ELR (cell line): ENCODE results near the gene RNF19B.
"Not testable (repeated sequence)": the region's sequence is repeated elsewhere in the genome, so short reads cannot be mapped to it uniquely, and the experiment has no call there.

Source experiments
- DNase-seq: peaks from one replicate; pipeline ENCODE4 v3.0.0-alpha.2; 2015; ENCODE audit warnings: low read depth

Gene RNF19B

DNA sequence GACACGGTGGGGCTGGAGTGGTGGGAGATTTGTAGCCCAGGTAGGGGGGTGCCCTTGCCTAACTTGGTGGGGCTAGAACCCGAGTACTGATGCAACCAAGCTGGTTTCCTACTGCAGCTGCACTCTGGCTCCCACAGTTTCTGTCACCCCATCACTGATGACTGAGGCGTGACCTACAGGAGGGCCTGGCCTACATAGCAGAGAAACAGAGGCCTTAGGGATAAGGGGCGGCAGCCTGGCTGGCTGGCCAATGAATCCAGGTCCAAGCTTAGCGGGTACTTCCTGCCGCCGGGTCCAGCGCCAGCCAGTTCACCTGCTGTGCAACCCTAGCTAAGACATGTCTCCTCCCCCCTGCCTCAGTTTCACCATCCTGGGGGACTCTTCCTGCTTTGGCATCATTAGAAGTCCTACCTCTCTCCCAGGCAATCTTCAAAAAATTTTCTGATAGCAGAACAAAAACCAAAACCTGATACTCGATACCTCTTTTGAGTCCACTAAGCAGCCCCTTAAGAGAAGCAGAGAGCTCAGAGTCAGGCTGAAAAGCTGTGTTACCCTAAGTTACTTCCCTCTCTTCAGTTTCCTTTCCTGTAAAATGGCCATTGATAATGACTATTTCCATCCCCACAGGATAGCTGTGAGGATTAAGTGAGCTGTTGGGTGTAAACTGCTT is 27.3 kb upstream of the RNF19B start:
- DNase-seq = no peak

DNA sequence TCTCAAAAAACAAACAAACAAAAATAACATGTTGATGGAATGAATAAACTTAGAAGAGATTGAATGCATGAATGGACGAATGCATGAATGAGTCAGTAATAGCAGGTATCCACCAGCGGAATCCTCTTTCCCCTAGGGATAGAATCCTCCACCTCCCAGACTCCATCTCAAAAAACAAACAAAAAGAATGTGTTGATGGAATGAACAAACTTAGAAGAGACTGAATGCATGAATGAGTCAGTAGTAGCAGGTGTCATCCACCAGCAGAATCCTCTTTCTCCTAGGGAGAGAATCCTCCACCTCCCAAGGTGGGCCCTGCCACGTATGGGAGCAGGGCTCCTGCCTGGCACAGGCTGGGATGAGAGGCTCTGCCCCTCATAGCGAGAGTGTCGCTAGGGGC is 26.8 kb upstream of the RNF19B start:
- DNase-seq = no peak

DNA sequence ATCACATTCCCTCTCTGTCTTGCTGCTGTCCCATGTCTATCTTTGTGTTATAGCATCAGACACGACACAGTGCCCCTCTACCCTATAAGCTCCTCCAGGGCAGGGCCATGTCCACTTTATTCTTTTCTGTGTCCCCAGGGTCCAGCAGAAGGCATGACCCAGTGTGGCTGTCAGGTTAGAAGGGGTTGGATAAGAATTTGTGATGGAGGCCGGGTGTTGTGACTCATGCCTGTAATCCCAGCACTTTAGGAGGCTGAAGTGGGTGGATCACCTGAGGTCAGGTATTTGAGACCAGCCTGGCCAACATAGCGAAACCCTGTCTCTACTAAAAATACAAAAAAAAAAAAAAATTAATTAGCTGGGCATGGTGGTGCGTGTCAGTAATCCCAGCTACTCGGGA is 26.3 kb upstream of the RNF19B start:
- DNase-seq = no peak

DNA sequence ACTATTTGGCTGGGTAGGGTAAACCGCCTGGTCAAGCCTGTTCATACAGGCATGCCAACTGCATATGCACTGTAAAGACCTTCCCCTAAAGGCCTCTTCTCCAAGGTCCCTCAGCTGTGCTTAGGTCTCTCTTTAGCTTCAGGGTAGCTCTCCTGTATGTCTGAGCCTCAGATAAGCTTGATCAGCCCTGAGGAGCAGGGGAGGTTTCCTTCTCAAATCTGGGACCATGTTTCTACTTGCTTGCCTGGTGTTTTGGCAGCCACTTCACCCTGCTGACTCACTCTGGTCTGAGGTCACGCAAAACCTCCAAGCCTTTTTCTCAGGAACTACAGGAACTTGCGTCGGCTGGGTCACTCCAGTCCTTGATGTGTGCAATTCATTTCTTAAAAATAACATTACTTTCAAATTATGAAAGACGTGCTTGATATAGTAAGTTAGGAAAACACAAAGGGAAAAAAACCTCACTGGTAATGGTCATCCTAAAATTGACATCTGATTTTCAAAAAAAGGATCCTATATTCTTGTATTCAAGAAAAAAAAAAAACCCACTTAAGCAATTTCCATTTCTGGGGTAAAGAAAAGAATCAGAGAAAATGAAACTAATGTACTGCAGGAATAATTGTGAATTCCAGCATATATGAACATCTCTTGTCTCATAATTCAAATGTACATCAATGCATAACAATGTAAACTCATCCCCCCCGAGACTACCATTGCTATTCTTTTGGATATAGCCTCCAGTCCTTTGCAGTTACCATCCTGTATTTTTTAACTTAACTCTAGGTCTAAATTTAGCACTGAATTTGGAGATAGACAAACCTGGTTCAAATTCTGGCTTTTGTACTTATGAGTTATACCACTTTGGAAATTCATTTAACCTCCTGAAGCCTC is 24.8 kb upstream of the RNF19B start:
- peak; percentile 94 for DNase-seq

DNA sequence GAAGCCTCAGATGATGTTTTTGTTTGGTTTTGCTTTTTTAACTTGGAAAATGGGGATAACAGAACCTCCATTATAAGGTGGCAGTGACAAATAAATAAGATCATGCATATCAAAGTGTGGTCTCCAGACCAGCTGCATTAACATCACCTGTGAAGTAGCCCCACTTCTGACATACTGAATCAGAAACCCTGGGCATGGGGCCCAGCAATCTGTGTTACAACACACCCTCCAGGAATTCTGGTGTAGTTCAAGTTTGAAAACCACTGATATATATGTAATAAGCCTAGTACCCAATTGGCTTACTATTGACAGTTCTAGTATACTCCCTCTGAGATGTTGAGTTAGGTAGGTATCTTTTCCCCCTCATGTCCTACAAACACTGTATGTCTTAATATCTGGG is 24.1 kb upstream of the RNF19B start:
- DNase-seq = peak; percentile 77

DNA sequence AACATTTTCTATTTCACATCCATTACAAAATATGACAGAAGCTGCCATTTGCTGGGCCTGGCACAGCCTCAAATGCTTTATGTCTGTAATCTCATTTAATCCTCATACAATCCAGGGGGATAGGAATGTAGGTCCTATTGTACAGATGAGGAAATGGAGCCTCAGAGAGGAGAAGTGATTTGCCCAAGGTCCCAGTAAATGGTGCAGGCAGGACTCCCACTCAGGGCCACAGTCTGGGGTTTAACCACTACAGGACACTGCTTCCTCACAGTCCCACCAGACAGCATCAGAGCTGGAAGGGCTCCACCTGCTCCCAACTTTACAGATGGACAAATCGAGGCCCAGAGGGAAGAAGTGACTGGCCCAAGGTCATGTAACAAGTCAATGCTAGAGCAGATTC is 20.6 kb upstream of the RNF19B start:
- no peak for DNase-seq

DNA sequence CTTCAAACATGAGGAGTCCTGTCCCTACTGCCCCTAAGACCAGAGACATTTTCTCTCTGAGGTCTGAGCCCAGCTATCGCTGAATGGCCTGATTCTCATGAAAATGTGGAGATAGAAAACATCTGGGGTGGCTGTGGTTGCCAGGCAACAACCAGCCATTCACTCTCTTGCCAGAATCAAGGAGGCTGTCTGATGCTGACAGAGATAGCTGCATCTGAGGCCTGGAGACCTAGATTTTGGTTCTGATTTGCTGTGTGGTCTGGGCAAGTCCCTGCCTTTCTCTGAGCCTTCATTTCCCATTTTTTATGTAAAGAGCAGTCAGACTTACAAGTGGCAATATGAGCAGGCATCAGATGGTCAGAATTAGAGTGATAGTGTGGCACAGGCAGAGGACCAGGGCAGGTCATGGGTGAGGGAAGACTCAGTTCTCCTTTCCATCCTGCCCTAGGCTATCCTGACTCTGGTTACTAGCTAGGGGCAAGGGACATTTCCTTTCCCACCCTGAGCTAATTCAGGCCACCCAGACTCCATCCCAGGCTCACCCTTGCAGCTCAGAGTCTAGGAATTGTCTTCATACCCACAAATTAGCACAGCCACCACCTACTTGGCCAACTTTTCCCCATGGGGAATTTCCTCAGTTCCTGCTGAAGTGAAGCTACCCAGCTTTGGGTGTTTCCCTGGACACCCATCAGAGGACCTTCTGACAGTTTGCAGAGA is 20.0 kb upstream of the RNF19B start:
- no peak for DNase-seq

DNA sequence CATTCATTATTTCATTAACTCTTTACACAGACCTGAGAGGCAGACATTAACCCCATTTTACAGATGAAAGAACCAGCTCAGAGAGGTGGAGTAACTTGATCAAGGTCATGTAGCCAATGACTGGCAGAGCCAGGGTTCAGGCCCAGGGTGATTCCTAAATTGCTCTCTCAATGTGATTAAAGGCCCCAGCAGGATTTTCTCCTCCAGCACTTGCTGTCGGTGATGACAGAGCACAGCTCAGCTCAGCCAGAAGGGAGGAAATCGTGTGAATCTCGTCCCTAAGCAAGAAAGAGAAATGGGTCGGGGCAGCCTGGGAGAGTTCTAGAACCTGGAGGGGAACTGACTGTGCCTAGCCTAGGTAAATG is 19.5 kb upstream of the RNF19B start:
- DNase-seq = no peak

DNA sequence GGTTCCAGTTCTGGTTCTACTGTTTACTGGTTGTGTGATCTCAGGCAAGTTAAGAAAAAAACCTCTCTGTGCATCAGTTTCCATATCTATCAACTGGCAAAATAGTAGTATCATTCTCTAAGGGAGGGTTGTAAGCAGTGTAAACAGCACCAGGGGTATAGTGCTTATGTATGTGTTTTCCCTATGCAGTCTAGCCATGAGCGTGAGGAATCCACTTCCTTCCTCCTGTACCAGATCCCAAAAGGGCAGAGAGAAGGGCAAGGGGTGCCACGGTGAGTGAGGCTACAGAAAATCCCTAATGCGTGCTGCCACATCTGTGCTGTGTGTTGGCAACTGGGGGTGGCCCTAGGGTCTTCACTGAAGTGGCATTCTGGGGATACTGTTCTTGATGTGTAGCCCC is 18.4 kb upstream of the RNF19B start:
- DNase-seq = no peak

DNA sequence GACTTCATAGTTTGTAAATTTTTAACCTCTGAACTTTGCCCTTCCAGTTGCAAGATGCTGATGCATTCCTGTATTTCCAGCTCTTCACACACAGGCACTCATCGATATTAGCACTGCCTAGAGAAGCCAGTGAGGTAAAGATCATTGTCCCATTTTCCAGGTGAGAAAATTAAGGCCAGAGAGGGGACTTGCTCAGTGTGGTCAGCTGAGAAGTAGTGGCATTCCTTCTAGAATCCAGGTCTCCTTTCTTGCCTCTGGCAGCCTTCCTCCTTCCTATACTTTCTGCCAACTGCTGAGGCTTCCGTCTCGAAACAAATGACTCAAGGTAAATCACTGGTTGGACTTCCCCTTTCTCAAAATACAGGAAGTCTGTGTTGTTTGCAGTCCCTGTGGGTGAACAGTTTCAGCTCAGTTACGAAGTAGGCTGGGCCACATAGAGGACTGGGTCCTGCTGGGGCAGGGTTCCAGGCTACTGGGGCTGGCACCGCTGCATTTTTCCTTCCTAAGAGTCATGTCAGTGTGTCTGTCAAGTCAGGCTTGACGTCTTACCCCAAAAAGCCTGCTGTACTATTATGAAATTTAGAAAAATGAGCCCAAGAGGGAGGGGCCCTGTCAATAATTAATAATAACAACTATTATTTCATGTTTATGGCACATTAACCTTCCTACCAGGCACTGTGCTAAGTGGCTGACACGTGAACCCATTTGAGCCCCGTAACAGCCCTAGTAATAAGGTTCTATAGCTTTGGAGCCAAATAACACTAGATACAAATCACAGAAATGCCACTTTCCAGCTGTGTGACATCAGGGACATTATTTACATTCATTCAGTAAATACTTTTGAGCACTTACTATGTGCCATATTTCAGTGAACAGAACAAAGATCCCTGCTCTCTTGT is 16.6 kb upstream of the RNF19B start:
- DNase-seq = peak; percentile 95

DNA sequence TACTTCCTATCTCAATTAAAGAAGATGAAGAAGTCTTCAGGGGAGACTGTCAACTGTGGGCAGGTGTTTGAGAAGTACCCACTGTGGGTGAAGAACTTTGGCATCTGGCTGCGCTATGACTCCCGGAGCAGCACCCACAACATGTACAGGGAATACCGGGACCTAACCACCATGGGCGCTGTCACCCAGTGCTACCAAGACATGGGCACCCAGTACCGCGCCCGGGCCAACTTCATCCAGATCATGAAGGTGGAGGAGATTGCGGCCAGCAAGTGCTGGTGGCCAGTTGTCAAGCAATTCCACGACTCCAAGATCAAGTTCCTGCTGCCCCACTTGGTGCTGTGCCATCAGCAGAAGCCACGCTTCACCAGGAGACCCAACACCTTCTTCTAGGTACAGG is 15.5 kb upstream of the RNF19B start:
- no peak for DNase-seq

DNA sequence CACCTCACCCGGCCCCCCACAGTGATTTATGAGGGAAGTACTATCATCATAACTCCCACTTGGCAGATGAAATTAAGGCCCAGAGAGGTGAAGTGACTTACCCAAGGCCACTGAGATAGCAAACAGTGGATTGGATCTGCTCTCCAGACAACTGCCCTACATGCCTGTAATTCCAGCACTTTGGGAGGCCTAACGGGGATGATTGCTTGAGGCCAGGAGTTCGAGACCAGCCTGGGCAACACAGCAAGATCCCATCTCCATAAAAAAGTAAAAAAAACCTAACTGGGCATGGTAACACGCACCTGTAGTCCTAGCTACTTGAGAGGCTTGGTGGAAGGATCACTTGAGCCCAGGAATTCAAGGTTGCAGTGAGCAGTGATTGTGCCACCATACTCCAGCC is 14.2 kb upstream of the RNF19B start:
- no peak for DNase-seq

DNA sequence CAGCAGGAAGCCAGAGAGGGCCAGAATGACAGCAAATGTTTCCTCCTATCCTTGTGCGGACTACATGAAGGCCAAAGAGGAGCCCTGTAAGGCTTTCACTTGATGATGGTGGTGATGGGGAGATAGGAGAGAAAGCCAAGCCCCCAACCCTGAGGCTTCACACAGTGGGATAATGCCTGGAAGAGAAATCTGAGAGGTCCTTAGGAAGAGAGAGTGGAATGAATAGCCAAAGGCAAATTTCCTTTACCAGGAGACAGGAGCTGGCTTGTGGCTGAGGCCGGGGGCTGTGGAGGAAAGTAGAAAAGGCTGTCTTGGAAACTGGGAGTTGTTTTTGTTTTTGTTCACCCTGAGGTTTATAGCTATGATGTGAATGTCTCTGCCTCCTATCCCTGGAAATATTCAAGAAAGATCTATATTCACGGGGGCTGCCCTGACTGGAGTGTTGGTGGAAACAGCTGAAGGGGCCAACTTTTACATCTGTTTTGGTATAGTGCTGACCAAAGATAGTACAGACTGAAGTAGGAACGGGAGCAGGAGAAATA is 13.0 kb upstream of the RNF19B start:
- no peak for DNase-seq

DNA sequence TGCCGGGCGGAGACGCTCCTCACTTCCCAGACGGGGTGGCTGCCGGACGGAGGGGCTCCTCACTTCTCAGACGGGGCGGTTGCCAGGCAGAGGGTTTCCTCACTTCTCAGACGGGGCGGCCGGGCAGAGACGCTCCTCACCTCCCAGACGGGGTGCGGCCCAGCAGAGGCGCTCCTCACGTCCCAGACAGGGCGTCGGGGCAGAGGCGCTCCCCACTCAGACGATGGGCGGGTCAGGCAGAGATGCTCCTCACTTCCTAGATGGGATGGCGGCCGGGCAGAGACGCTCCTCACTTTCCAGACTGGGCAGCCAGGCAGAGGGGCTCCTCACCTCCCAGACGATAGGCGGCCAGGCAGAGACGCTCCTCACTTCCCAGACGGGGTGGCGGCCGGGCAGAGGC is 10.4 kb upstream of the RNF19B start:
- DNase-seq = not testable (repeated sequence)

DNA sequence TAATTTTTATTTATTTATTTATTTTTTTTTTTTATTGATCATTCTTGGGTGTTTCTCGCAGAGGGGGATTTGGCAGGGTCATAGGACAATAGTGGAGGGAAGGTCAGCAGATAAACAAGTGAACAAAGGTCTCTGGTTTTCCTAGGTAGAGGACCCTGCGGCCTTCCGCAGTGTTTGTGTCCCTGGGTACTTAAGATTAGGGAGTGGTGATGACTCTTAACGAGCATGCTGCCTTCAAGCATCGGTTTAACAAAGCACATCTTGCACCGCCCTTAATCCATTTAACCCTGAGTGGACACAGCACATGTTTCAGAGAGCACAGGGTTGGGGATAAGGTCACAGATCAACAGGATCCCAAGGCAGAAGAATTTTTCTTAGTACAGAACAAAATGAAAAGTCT is 8.8 kb upstream of the RNF19B start:
- DNase-seq = not testable (repeated sequence)

DNA sequence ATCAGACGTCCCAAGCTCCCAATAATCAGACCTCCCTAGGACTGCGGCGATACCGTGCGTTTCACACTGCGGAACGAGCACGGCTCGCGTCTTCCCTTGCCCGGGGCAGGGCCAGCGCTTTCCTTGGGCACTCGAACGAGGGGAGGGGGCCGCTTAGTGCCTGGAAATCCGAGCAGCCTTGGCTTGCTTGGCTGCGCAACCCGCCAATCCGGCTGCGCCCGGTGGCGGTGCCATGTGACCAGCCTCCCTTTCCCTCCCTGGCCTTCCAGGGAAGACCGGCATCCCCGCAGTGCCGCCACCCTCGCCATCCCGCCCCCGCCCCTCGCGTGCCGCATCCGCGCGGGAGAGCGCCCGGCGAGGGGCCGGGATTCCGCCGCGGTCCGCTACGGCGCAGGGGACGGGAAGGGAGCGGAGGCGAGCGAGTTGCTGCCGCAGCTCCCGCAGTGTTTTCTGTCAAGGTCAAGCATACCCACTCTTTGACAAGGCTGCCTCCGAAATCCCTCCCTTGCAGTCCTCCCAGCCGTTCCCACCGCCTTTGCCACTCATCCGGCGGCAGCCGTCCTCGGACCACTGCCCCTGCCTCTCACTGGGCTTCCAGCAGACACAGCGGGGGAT is 8.3 kb upstream of the RNF19B start:
- DNase-seq = peak; percentile 48

DNA sequence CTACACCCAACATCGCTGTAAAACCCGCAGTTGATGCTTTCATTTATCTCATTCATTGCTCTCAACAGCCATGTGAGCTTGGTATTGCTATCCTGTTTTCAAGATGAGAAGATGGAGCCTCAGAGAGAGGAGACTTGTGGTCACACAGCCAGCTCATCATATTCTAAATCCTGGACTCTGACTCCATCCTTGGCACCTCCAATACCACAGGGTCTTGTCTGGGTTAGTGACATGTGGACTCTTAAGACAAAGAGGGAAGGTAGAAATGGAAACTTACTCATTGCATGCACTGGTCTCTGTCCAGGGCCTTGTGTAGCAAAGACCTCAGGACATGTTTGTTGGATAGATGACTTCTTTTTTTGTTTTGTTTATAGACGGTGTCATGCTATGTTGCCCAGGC is 7.0 kb upstream of the RNF19B start:
- no peak for DNase-seq

DNA sequence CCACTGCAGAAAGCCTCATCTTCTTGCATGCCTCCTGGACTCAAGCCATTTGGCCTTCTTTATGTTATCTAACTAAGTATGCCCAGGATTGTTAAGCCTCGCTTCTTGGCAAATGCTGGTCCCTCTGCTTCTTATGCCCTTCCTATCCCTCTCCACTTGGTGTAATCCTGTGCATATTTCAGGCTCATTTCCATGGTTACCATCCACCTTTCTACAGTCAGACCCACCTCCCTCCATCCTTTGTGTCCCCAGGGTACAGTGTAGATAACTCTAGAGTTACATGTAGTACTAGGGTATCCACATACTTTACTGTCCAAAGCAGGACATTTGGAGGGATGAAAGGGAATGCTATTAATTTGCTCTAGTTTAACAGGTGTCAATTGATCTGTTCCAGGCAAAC is 6.5 kb upstream of the RNF19B start:
- DNase-seq = no peak

DNA sequence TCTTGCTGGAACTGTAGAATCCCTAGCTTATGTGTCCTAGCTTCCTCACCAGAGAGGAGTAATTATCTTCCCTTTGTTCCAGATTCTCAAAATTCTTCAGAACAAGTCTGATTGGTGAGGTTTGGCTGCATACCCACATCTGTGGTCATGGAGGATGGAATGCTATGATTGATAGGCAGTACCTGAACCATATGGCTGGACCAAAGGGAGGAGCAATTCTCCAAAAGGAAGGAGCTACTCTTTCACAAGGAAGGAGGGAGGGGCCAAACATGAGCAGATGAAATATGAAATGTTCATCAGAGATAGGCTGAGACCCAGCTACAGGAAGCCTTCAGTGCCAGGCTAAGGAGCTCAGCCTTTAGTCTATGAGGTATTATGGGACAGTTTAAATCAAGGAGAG is 5.0 kb upstream of the RNF19B start:
- peak; percentile 17 for DNase-seq

DNA sequence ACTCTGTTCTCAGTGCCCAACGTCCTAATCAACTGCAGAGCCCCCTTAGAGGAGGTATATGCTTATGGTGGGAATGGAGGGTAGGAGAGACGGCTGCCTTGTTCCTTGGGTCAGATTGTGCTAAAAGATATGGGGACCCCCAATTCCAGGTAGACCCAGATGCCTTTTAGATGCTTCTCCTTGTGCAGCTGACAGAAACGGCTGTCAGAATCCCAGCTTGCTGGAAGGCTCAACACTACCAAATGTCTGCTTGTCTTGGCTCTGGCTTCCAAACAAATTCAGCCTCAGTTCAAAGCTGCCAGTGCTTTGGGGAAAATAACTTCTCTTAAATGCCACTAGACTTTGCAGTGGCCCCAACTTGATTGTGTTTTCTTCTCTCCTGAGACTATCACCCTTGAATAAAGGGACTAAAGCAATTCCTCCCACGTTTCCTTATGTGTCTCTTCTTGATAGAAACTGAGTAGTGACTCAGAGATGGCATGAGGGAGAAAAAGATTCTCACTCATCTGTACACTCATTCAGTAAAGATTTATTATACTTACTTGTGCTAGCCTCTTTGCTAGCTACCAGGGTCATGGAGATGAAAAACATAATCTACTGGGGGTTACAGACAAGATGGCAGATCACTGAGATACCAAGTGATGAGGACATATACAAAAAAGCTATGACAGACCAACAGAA is 3.4 kb upstream of the RNF19B start:
- peak; percentile 79 for DNase-seq

DNA sequence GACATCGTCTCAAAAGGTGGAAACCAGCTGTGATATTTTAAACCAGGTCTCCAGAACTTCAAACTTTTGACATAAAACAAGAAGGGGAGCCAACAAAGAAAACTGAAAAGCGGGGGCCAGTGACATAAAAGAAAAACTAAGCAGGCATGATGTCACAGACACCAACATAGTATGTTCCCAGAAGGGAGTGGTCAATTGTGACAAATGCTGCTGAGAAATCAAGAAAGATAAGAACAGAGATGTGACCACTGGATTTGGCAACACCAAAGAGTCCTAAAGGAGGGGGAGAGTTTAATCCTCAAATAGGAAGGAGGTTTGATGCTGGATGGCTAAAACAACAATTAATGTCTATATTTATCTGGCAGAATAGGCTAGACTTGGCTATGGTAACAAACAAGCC is 2.3 kb upstream of the RNF19B start:
- no peak for DNase-seq
